Stimulated activated CD8-positive, alpha-beta memory T cell treated with anti-CD3 and anti-CD28 coated beads, Interleukin-15, amount 100 ng/mL, for 48 hours (primary cell): ENCODE results near the gene IL4.
"Not testable (repeated sequence)": the region's sequence is repeated elsewhere in the genome, so short reads cannot be mapped to it uniquely, and the experiment has no call there.

Experiments used
- DNase-seq, 2 donors: peaks; one replicate each; pipeline ENCODE4 v3.0.0-alpha.2; 2020; ENCODE audit warnings: low read depth in 2 of 2

IL4 gene

DNA sequence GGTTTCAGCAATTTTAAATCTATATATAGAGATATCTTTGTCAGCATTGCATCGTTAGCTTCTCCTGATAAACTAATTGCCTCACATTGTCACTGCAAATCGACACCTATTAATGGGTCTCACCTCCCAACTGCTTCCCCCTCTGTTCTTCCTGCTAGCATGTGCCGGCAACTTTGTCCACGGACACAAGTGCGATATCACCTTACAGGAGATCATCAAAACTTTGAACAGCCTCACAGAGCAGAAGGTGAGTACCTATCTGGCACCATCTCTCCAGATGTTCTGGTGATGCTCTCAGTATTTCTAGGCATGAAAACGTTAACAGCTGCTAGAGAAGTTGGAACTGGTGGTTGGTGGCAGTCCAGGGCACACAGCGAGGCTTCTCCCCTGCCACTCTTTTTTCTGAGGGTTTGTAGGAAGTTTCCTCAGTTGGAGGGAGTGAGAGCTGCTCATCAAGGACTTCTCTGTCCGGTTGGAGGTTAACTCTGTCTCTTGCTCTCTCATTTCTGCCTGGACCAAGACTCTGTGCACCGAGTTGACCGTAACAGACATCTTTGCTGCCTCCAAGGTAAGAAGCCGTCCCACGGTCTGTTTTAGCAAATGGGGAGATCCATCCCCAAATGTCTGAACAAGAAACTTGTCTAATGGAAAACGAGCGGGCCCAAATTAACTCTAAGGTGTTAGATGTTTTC lies at the start of gene IL4:
Gene IL4, plus strand, starts transcription at position 51 of the 692 bp plus-strand sequence. Its CDS starts 62 bp downstream, at position 113.
- DNase-seq, result no peak

DNA sequence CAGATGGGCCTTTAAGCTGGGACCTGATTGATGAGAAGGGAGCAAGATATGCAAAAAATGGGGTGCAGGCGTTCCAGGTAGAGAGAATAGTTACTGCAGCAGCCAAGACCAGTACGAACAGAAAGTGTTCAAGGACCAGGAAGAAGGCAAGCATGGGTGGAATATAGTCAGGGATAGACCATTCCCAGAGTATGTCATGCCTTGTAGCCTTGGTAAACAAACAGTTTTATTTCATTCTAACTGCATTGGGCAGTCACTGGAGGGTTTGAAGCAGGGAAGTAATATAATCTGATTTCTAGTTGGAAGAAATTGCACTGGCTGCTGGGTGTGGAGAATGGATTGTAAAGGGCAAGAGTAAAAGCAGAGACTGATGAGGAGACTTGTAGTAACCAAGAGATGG lies 46.3 kb upstream of the IL4 start:
- DNase-seq, result no peak

- no peak for DNase-seq
Measured at GRCh38 chr5:132628814-132629213, 45.0 kb upstream of the IL4 start.

DNA sequence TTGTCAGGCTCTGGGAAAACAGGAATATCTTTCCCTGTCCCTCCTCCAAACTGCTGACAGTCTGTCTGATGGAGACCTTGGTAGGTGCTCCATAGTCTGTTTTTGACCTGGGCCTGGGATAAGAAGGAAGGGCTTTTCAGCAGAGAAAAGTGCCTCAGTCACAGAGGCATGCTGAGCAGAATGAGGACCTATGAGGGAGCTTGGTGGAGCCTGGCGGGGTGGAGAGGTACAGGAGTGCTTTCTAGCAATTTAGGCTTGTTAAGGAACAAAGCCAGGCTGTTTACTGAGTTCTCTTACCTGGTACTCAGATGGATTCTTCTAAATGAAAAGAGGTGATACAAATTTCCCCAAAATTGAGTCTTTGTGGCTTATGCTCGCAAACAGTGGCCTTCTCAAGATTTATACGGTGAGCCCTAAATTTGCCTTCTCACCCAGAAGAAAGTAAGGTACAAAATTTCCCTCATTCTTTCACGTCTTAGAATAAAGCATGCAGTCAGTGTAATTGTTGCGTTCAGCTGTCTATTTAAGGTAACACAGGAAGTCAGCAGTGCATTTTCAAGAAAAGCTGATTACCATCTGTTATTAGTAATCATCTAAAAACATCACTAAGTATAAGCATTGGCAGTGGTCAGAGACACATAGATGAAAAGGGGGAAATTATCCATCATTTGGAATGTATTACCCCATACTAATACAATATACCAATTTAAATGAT lies 44.4 kb upstream of the IL4 start:
- no peak for DNase-seq

DNA sequence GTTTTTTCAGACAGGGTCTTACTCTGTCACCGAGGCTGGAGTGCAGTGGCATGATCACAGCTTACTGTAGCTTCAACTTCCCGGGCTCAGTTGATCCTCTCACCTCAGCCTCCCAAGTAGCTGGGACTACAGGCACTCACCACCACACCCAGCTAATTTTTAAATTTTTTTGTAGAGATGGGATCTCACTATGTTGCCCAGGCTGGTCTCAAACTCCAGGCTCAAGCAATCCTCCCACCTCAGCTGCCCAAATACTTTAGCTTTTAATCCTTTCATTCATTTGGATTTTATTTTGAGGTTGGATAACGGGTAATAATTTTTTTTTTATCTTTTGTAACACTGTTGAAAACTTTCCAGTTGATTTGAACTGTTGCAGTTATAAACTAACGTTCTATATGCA lies 40.2 kb upstream of the IL4 start:
- DNase-seq, result not testable (repeated sequence)

GRCh38 chr5:132635873-132636272 lies 37.9 kb upstream of the IL4 start:
- no peak for DNase-seq

DNA sequence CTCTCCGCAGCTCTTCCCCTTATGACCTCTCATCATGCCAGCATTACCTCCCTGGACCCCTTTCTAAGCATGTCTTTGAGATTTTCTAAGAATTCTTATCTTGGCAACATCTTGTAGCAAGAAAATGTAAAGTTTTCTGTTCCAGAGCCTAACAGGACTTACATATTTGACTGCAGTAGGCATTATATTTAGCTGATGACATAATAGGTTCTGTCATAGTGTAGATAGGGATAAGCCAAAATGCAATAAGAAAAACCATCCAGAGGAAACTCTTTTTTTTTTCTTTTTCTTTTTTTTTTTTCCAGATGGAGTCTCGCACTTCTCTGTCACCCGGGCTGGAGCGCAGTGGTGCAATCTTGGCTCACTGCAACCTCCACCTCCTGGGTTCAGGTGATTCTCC lies 36.5 kb upstream of the IL4 start:
- DNase-seq, result no peak

DNA sequence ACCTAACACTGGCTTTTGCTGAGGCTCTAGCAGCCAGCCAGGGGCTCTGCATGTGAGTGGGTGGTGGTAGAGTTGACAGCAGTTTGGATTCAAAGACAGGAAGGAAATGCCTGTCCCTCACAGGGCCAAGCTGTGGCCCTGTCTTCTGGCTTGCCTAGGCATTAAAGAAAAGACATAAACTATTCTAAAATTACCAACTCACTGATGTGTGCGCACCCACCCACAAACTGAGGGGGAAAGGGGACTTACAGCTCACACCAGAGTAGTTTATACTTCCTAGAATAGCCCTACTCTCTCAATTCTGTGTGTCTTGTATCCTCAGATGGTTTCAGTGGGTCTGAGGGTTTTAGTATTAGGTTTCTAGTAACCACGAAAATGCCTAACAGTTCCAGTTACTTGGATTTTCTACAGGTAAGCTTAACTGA lies 34.1 kb upstream of the IL4 start:
- DNase-seq, result peak in 1 of 2 donors; percentile 48

- no peak for DNase-seq
Measured at GRCh38 chr5:132640613-132641012, 33.2 kb upstream of the IL4 start.

- no peak for DNase-seq
Measured at GRCh38 chr5:132641241-132641723, 32.5 kb upstream of the IL4 start.

DNA sequence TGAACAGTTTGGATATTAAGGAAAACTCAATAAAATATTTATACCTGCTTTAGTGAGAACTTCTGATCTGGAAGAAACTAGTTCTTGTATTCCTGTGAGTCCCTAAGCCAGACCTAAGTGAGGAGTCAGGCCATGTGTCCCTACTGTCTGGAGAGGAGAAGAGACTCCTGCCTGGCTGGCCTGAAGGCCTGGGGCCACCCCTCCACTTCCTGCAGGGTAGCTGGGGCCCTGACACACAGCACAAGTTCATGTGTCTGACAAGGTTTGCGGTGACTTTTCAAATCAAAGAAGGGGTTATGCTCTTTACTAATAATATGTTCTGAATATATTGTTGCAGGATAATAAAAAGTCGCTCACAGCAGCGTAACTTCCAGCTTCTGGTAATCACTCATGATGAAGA lies 31.9 kb upstream of the IL4 start:
- no peak for DNase-seq

DNA sequence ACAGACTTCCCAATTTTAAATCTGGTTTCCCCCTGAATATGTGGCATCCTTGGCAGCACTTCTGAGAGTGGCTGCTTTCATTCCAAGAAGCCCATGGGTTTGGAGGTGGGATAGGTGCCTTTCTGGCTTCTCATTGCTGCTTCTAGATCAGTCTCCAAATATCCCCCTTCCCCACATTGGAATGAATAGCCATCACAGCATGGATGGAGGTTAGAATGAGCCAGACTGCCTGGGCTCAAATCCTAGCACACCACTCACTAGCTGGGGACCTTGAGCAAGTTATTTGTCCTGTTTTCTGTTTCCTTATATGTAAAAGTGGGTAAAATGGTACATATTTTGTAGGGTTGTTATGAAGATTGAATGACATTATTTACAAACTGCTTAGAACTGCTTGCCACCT lies 29.6 kb upstream of the IL4 start:
- no peak for DNase-seq

DNA sequence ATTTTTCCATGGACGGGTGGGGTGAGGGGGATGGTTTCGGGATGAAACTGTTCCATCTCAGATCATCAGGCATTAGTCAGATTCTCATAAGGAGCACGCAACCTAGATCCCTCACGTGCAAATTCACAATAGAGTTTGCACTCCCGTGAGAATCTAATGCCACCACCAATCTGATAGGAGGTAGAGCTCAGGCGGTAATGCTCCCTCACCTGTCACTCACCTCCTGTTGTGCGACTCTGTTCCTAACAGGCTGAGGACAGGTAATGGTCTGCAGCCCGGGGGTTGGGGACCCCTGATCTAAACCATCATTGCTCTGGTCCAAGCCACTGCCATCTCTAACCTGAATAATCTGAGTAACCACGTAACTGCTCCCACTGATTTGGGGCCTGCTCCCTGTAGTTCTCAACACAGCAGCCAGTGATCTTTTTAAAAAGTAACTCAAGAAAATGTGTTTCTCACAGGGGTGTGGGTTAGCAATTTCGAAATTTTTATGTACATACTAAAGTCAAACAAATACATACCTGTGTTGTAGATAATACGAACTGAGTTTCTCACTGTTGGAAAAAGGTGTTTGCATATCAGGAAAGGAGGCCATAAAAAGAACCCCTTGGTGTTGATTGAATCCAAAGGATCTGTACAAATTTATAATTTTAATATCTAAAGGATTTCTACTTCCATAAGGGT lies 27.1 kb upstream of the IL4 start:
- no peak for DNase-seq

GRCh38 chr5:132647473-132647872 lies 26.3 kb upstream of the IL4 start:
- DNase-seq, result no peak

GRCh38 chr5:132648355-132648754 lies 25.4 kb upstream of the IL4 start:
- DNase-seq, result no peak

GRCh38 chr5:132651838-132652469 lies 21.8 kb upstream of the IL4 start:
- no peak for DNase-seq

DNA sequence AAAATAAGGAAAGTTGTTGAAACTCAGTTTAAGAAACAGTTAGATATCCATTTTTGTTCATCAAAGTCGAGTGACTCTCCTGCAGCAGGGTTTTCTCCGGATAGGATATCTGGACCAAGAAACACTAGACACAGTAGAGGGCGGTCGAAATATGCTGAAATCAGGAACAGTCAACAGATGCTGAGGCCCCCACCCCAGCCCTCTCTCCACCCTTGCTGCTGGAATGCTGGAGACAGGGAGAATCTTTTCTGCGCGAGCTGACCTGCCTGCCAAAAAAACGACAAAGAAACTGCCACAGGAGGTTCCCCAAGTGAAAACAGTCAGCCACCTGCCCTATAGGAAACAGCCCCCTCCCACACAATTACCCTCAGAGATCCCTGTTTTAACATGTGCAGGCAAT lies 20.1 kb upstream of the IL4 start:
- DNase-seq, result no peak

DNA sequence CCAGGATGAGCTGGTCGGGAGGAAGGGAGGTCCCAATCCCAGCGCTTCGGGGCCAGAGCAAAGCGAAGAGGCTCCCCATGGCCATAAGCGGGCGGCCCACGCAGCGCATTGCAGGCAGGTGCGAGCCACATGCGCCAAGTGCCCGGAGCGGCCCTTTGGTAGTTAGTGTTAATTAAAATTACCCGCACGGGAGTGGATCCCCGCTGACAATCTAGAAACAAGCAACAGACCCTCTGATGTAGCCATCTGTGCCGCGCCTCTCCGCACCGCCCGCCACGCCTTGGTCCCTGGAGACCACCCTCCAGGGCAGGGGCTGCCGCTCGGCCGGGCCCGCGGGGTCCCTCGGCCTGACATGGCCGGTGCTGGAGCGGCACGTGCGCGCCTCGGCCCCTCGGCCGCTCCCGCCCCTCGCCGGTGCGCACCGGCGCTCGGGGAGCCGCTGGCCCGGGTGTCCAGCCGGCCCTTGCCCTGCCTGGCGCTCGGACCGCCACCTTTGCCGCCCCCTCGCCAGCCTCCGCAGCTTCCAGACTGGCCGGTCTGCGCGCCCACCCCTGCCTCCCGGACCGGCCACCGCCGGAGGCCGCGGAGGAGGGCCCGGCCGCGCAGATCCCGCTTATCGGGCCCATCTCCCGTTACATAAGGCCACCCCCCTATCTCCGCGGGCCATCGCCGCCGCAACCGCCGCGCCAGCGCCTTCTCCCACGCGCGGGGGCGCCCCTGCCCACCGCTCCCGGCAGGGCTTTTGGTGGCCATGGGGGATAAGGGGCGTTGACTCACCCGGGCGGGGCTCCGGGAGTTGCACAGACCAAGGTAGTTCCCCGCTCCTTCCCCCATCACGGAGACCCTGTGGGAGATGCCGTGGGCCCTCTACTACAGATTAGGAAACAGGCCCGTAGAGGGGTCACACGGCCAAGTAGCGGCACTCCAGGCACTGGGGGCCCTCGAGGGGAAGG lies 17.7 kb upstream of the IL4 start:
- peak; percentile 53 to 61 for DNase-seq

GRCh38 chr5:132656774-132657355 lies 16.9 kb upstream of the IL4 start:
- no peak for DNase-seq

DNA sequence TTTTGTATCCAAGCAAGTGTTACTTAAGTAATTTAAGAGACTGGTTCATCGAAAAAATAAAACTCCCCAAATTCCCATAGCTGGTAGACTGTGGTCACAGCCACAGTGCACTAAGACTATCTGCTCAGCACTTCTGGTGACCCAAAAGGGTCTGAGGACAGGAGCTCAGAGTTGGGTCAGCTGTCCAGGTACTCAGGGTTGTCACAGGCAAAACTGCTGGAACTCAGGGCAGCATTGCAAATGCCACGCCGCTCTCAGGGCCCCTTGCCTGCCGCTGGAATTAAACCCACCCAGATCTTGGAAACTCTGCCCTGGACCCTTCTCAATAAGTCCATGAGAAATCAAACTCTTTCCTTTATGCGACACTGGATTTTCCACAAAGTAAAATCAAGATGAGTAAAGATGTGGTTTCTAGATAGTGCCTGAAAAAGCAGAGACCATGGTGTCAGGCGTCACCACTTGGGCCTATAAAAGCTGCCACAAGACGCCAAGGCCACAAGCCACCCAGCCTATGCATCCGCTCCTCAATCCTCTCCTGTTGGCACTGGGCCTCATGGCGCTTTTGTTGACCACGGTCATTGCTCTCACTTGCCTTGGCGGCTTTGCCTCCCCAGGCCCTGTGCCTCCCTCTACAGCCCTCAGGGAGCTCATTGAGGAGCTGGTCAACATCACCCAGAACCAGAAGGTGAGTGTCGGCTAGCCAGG lies 16.0 kb upstream of the IL4 start, which contains the start of gene IL13:
Gene IL13, plus strand, starts transcription at position 498 of the 705 bp plus-strand sequence. Its CDS starts 14 bp downstream, at position 512.
- DNase-seq, result no peak
